T-helper 22 cell (primary cell): Measurements from ENCODE around the gene BRWD1.
"Not testable (repeated sequence)": the region's sequence is repeated elsewhere in the genome, so short reads cannot be mapped to it uniquely, and the experiment has no call there.

Experiments used
- DNase-seq: peaks from one replicate; pipeline ENCODE4 v3.0.0-alpha.2; 2020; ENCODE audit warnings: low read depth

BRWD1 gene

DNA sequence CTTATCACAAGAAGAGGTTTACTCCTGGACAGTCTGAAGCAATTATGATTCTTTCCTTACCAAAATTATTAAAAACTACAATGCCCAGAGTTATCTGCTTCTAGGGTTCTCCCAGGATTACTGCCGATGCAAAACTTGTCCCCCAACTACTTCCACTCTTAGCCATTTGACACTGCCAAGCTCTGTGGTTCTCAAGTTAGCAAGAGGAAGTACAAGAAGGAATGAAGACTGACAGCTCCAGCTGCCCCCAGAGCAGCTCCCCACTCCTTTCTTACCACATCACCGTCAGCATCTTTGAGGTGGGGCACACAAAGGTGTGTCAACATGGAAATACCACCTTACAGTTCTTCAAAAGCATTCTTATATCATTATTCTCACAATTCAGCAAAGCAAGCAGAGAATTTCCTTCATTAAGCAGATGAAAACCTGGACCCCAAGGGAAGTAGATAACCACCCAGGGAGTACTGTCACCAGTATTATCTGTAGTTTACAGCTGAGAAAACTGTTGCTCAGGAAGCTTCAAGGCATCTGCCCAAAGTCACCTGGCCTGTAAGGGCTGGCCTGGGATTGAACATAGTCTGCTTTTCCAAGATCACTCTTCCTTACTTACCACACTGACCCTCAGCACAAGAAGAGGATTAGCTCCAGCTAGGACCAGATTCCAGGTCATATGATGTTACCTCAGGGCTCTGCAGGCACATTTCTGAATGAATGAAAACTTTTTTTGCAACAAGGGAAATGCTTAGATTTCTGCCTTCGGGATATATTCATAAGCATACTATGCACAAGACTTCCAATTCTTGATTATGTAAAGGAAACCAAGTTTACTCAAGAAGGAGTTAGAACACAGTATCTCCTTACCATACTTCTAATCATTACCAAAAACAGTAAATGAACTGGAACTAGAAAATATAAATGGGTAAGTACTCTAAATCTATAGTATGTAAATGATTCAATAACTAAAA is 139.4 kb downstream of the BRWD1 start:
- DNase-seq, result no peak

DNA sequence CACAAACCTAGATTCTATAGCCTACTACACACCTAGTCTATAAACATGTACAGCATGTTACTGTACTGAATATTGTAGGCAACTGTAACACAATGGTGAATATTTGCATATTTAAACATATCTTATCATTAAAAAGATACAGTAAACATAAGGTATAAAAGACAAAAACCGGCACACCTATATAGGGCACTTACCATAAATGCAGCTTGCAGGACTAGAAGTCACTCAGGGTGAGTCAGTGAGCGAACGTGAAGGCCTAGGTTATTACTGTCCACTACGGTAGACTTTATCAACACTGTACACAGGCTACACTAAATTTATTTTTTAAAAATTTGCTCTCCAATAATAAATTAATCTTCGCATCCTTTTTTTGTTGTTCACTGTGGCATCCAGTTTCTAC is 143.5 kb downstream of the BRWD1 start:
- DNase-seq, result no peak

DNA sequence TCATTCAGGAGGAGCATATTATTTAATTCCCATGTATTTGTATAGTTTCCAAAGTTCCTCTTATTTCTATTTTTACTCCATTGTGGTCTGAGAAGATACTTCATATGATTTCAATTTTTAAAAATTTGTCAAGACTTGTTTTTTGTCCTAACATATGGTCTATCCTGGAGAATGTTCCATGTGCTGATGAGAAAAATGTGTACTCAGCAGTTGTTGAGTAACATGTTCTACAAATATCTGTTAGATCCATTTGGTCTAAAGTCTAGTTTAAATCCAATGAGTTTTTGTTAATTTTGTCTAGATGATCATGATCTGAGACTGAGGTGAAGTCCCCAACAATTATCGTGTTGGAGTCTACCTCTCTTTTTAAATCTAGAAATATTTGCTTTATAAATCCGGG is 144.6 kb downstream of the BRWD1 start:
- DNase-seq, result no peak

DNA sequence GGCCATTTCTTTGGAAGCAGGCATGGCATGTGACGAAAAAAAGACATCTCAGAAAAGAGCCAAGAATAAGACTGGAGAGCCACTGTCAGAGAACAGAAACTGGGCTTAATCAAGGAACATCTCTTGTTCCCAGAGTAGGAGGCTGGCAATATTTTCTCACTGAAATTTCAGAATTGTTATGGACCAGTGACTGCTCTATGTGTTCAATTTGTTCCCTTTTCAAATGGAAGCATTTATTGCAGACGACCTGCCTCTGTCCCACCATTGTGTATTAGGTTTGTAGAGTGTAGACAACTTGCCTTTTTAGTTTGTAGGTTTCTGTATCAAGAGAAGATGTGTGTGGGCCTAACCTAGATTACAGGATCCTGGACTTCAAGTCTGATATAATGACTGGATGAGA is 148.9 kb downstream of the BRWD1 start:
- no peak for DNase-seq

DNA sequence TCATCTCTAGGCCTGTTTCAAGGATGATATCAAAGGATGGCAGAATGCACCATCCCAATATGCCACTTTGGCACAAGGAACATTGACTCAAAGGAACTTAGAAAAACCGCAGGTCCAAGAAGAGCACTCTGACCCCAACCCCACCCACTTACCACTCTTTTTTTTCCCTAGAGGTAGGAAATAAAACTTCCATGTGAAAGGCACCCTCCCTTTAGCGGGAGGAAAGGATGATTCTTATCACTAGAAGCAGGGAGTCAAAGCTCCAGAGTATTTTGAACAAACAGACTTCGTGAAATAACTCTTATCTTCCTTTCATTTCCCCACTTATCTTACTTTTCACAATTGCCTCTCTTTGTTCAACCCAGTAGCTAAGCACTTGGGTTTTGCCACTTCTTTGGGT is 152.4 kb downstream of the BRWD1 start:
- DNase-seq, result no peak

DNA sequence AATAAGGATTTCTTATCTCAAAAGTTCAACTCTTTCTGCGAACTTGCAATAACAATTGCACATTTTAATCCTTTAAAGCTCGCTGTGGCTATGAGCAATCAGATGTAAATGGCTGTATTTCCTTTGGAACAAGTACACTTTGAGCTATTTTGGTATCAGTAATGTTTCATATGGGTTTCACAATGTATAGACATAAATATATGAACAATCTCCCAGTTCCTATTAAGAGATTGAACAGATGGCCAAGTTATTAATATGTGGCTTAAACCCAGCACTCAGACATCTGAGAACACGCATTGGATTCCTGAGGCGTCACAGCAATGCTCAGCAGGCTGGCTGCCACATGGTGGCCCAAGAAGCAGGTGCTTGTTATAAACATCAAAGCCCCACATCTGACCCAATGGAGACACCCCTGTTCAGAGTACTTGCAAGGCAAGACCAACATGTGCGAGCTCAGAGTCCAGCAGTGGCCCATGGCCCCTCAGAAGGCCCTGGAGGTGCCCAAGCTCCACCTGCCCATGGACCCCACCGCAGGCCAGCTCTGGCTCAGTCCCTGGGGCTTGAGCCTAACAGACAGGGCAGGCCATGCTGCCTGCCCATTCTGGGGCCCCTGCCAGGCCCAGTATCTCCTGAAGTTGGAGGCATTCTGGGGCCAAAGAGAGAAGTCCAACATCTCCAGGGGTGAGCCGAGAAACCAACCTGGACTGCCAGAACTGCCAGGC is 153.9 kb downstream of the BRWD1 start:
- DNase-seq, result no peak

DNA sequence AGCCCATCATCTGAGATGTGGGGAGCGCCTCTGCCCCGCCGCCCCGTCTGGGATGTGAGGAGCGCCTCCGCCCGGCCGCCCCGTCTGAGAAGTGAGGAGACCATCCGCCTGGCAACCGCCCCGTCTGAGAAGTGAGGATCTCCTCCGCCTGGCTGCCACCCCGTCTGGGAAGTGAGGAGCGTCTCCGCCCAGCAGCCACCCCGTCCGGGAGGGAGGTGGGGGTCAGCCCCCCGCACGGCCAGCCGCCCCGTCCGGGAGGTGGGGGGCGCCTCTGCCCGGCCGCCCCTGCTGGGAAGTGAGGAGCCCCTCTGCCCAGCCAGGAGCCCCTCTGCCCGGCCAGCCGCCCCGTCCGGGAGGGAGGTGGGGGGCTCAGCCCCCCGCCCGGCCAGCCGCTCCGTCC is 156.2 kb downstream of the BRWD1 start:
- not testable (repeated sequence) for DNase-seq

DNA sequence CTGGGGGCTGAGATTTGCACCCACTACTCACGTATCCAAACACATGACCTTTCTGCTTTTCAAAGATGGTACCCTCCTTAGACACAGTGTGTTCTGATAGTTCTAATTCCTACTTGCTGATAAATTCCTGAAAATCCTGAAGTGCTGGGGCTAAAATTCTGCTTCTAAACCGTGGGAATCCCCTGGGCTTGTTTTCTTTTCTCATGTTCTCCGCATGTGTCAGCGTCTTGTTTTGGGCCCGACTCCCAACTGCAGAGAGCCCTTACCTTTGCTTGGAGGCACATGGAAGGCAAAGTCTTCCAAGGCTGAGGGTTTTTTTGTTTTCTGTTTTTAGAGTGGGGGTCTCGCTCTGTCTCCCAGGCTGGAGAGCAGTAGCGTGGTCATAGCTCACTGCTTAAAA is 157.4 kb downstream of the BRWD1 start:
- DNase-seq, result no peak

DNA sequence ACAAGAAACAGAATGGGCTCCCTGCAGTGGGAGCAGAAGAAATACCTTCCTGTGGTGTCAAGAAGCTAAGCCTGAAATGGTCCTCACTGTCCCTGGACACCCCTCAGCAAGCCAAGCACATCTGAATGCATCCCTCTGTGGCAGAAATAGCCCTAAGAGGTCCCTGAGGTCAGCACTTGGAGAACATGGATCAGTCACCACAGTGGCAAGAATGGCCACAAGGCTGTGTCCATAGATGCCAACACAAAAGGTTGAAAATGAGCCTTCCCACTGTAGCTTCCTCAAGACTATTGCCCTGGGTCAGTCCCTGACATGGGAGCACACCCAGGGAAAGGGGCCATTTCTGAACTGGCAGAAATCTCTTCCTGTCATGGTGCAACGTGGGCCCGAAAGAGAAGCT is 157.9 kb downstream of the BRWD1 start:
- no peak for DNase-seq

DNA sequence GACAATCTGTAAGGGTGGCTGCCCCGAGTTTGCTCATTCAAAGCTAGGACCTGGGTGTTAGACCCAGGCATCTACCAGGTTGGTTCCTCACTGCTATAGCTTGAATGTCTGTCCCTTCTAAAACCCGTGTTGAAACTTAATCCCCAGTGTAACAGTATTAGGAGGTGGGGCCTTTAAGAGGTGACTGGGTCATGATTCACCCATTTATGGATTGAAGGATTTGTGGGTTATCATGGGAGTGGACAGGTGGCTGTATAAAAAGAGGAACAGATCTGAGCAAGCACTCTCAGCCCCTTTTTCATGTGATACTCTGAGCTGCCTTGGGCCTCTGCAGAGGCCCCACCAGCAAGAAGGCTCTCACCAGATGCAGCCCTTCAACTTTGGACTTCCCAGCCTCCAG is 159.6 kb downstream of the BRWD1 start:
- DNase-seq, result no peak

DNA sequence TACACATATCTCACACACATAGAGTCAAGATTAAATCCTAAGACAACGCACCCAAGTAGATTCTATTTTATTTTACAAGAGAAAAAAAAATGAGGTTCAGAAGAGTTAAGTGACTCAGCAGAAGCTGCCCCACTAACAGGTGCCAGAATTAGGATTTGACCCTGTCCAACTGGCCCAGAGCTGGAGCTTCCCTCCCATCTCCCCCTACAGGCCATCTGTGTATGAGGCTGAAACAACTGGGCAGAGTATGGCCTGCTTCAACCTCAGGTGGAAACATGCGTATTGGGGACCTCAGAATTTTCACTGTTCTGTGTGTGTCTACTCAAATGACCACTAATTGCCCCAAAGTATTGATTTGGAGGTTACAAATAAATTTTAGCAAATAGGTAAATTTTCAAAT is 160.1 kb downstream of the BRWD1 start:
- no peak for DNase-seq

DNA sequence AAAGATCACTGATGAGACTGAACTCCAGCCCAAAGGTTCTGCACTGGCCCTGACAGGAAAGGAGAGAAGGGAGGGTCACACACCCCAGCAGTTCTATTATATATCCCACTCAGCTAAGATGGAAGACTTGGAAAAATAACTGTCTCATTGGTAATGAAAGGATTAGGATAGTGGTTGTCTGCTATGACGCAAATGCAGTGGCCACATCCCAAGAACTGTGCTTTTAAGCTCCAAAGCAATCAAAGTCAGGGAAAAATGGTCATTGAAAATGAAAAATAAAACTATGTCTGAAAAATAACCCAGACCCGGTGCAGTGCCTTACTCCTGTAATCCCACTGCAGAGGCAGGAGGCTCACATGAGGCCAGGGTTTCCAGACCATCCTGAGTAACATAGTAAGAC is 161.2 kb downstream of the BRWD1 start:
- DNase-seq, result no peak

DNA sequence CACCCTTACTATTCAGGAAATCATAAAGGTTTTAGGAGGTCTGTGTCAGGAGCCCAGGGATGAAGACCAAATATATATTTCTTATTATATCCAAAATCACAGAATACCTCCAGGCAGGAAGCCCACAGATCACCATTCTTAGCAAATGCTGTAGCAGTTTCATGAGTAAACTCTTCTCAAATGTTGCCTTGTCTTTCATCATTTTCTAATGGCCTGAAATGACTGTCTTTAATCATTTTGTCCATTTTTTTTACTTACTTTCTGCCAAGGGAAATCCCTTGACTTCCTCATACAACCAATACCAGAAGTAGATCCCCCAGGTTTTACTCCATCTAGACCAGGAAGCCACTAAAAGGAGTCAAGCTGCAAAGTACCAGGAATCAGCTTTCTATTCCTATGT is 162.6 kb downstream of the BRWD1 start:
- no peak for DNase-seq

DNA sequence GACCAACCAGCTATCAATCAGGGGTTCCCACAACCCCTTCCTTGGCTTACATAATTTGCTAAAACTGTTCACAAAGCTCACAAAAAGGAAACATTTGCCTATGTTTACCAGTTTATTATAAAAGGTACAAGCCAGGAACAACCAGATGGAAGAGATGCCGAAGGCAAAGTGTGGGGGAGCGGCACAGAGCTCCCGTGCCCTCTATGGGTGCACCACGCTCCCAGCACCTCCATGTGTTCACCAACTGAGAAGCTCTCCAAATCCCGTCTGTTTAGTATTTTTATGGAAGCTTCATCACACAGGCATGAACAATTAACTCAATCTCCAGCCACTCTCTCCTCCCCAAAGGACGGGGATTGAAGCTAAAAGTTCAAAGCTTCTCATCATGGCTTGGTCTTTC is 163.1 kb downstream of the BRWD1 start:
- no peak for DNase-seq

DNA sequence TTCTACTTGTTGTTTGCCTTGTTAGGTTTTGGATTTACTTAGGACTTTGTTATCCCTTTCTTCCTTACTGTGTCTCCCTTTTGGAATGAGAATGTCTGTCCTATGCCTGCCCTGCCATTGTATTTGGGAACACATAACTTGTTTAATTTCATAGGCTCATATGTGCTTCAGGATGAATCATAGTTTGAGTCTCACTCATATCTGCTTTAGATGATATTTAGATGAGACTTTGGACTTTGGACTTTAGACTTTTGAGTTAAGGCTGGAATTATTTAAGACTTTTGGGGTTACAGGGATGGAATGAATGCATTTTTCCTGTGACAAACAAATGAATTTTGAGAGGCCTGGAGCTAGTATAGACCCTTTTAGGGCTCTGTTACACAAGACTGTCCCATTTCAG is 163.6 kb downstream of the BRWD1 start:
- no peak for DNase-seq

DNA sequence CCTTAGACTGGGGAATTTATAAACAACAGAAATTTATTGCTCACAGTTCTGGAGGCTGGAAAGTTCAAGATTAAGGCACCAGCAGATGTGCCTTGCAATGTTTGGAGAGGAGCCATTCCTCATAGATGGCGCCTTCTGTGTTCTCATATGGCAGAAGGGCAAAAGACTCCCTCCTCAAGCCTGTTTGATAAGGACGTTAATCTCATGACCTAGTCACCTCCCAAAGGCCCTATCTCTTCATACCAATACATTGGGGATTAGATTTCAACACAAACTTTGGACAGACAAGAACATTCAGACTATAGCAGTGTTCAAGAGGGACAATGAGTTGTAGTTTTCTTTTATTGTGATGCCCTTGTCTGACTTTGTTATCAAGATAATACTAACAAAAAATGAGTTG is 164.5 kb downstream of the BRWD1 start:
- no peak for DNase-seq

DNA sequence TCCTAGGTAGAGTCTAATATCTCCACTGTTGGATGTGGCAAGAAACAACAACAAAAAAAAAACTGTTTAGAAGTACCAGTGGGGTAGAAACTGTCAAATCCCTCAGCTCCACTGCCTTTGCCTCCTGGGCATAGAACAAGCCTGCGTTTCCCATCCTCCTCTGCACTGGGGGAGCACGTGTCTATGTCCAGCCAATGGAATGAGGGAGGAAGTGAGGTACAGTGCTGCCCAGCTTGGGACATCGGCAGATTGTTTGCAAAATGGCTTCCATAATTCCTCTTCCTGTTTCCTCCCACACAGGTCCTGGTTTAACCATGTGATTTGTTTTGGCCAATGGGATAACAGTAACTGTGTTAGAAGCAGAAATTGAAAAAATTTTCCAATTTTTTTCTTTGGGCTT is 169.2 kb downstream of the BRWD1 start:
- DNase-seq, result no peak

DNA sequence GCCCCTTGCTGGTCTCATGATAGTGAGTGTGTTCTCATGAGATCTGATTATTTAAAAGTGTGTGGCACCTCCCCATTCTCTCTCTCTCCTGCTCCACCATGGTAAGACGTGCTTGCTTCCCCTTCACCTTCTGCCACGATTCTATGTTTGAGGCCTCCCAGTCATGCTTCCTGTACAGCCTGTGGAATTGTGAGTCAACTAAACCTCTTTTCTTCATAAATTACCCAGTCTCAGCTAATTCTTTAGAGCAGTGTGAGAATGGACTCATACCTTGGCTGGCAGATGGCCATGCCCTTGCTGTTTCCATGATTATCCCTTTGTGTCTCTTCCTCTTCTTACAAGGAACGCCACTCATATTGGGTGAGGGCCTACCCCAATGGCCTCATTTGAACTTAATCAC is 170.5 kb downstream of the BRWD1 start:
- no peak for DNase-seq

DNA sequence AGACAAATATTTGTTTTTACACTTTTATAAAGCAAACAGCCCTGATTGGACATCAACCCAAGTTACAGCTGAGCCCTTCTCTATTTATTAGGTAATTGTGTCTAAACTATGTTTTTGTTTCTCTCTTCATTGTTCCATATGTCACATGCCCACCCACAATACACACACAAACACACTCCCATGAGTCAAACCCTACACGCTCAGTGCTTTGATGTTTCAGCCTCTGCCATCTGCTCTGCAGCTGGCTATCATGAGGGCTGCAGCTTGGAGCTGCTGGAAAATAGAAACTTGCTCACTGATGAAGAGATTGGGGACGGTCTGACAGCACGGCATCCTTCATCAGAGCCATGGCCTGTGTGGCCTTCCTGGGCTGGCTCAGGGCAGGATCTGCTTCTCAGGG is 171.9 kb downstream of the BRWD1 start:
- DNase-seq, result no peak

DNA sequence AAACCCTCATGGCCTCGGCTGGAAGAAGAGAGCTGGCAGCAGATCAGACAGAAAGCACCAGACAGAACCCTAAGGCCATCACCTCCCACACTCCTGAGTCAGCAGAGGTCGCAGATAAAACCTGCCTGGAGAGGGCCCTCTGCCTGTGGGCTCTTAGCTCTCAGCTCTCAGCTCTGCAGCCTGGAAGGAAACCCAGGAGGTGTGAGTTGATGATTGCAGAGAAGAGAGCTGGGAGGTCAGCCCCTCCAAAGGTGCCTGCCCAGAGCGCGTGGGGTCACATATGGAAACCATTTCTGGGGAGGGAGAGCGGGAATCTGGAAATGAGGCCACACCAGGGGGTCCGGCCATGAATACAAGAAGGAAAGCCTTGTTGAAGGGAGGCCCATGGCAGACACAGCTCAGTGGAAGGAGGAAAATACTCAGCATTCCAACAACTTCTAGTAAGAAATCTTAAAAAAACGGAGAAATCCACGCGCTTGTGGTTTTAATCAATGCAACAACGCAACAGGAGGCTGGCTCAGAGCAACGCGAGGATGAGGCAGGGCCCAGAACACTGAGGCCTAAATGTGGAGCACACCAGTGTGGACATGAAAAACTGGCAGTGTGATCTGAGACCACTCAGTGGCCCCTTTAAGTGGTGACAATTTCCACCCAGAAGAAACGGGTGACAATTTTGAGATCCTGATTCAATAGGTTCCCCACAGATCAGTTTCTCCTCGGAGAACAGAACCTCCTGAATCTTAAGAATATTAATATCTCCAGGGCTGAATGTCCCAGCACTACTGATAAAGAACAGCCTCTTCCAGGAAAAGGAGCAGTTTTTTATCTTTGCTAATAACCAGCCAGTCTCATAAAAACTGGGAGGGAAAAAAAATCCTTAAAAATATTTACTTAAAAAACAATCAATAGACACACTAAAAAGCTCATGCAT is 175.9 kb downstream of the BRWD1 start:
- no peak for DNase-seq

DNA sequence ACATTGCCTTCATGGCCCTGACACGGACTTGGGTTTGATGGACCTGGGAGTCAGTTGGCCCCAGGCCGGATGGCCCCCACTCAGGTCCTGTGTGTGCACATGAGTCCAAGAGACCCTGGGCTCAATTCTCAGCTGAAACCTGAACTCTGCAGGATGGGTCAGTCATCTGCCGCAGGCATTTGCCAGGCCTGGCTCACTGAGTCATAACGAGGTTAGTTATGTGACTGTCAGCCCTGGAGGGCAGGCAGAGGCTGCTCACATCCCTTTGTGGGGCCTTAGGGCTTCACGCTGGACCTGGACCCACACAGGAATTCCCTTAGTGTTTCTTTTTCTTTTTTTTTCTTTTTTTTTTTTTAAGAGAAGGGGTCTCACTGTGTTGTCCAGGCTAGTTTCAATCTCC is 176.7 kb downstream of the BRWD1 start:
- no peak for DNase-seq

DNA sequence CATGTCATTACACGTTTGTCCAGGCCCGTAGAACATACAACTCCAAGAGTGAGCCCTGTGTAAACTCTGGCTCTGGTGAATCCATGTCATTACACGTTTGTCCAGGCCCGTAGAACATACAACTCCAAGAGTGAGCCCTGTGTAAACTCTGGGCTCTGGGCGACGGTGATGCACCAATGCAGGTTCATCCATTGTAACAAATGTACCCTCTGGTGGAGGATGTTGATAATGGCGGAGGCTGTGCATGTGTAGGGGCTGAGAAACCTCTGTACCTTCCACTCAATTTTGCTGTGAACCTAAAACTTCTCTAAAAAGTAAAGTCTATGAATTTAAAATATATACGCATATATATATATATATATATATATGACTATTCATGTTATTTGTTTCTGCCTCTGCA is 177.3 kb downstream of the BRWD1 start:
- not testable (repeated sequence) for DNase-seq
